GM10266 (cell line): ENCODE measurements around the gene JUND.

Experiments used
- DNase-seq: peaks from one replicate; pipeline ENCODE4 v3.0.0; 2012; ENCODE audit errors: extremely low spot score
- CTCF ChIP-seq: IDR thresholded peaks from 2 replicates; pipeline ENCODE4 v1.5.1; 2012; ENCODE audit warnings: mild to moderate bottlenecking, low read depth; ENCODE audit not compliant: control insufficient read depth, insufficient read depth; ENCODE audit errors: missing control alignments

JUND gene

GRCh38 chr19:18280247-18281081 is 958 bp downstream of the JUND start:
- peak; percentile 90 for DNase-seq

GRCh38 chr19:18279516-18280246 is 1.7 kb downstream of the JUND start:
- peak; percentile 97 for DNase-seq
- peak; percentile 92 for TF ChIP-seq CTCF

More at GRCh38 chr19:18280247-18281081, 958 bp downstream of the JUND start:
- no peak for TF ChIP-seq CTCF

- TF ChIP-seq CTCF, result no peak
- no peak for DNase-seq
These were observed 2.2 kb downstream of the JUND start for GRCh38 chr19:18279266-18279515.

GRCh38 chr19:18278521-18279265 is 2.7 kb downstream of the JUND start:
- TF ChIP-seq CTCF, result peak; percentile 44
- no peak for DNase-seq

GRCh38 chr19:18274781-18275356 is 6.6 kb downstream of the JUND start:
- DNase-seq, result no peak

GRCh38 chr19:18274219-18274780 is 7.1 kb downstream of the JUND start, which contains the start of gene IQCN:
TSS of gene IQCN (minus strand) at chr19:18274452. CDS start at chr19:18269478, 4,974 bp downstream.
- DNase-seq, result no peak
- TF ChIP-seq CTCF, result no peak

More at GRCh38 chr19:18274781-18275356, 6.6 kb downstream of the JUND start:
- TF ChIP-seq CTCF, result no peak
